Putamen (tissue), 1 donor: ENCODE data around the gene VAV1.

Experiments
- DNase-seq: peaks from one replicate; pipeline ENCODE4 v3.0.0-alpha.2; 2016; ENCODE audit warnings: low spot score

The VAV1 gene

GRCh38 chr19:6894313-6894712 is 121.8 kb downstream of the VAV1 start:
- DNase-seq: no peak

DNA sequence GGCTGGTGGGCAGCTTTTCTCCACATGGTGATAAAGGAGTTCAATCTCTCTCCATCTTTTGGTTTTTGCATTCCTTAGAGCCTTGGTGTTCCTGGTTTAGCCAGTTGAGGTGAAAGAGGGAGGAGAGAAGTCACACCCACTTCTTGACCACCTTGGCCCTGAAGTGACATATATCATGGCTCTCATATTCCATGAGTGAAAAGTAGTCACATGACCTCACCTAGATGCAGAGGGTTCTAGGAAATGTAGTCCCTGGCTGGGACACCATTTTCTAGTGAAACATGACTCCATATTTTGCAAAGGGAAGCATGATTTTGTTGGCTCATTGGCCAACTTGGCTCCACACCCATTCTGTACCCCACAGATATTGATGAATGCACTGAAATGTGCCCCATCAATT is 130.9 kb downstream of the VAV1 start:
- DNase-seq: no peak

DNA sequence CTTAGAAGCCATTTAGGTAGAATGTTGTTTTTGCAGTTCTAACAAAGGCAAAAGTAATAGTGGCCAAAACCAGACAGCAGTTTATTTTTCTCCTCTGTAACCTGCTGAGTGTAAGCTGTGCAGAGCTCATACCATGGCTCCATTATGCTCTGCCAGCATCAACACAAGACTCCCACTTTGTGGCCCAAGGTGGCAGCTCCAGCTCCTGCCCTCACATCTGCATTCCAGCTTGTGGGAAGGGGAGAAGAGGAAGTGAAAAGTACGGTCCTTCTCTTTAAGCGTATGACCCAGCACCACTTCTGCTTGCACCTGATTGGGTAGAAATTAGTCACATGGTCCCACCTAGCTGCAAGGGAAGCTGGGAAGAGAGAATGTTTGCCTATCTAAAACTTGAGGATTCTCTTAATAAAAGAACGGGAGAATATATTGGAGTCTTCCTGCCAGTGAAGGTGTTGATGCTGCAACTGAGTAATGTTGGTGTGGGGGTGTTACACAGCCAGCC is 134.1 kb downstream of the VAV1 start:
- no peak for DNase-seq
